Measurements from ENCODE around the gene COQ7. TPM values are rescaled to one million over a fixed set of nuclear protein-coding genes. Genes with fewer than 3 reads are reported as not detected.

Gene COQ7
- total and polyA plus RNA-seq, 8 donors, result 15.1 to 32.0 (median 28.5) TPM

DNA sequence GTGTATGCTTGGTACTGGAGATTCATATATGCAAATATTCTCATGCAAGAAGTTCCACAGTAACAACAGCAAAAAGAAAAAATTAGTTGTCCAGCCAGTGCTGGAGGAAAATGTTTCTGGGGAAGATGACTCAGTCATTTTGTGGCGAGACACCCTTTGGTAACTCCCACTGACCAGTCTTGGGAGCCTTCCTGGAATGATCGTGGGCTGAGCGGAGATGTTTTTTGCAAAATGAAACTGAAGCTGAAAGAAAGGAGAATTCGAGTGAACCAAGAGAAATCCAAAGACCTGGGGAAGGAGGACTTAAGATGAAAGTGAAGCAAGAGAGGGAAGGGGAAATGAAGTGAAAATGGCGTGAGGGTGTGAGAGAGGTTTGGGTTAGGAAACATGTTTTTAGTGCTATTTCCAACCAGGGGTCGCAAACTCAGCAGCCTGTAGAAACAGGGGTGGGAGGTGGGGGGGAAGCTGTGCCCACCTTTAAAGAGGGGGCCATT lies 51.6 kb downstream of the COQ7 start:
- peaks cover 0 to 30% of the 10 kb centered on the region in 2 donors for H3K36me3 ChIP-seq
- no peaks in the 10 kb centered on the region for H3K9me3 ChIP-seq
- H3K27ac ChIP-seq, result peak overlapping the region; percentile 91
- ATAC-seq (peak; percentile 48), DNase-seq (peak in 1 of 4 donors; percentile 73)
- H3K4me1 ChIP-seq, result peaks cover 50 to 74% of the 10 kb centered on the region in 2 donors
- peaks cover 0 to 8% of the 10 kb centered on the region in 2 donors for H3K27me3 ChIP-seq
- intact Hi-C loops (cut with DNase I), result no loop called here
- TF ChIP-seq, protein P1, sequence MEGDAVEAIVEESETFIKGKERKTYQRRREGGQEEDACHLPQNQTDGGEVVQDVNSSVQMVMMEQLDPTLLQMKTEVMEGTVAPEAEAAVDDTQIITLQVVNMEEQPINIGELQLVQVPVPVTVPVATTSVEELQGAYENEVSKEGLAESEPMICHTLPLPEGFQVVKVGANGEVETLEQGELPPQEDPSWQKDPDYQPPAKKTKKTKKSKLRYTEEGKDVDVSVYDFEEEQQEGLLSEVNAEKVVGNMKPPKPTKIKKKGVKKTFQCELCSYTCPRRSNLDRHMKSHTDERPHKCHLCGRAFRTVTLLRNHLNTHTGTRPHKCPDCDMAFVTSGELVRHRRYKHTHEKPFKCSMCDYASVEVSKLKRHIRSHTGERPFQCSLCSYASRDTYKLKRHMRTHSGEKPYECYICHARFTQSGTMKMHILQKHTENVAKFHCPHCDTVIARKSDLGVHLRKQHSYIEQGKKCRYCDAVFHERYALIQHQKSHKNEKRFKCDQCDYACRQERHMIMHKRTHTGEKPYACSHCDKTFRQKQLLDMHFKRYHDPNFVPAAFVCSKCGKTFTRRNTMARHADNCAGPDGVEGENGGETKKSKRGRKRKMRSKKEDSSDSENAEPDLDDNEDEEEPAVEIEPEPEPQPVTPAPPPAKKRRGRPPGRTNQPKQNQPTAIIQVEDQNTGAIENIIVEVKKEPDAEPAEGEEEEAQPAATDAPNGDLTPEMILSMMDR (IDR thresholded peaks at IDR 0.05), result no peak
- H3K4me3 ChIP-seq, result peak overlapping the region; percentile 18 to 24

DNA sequence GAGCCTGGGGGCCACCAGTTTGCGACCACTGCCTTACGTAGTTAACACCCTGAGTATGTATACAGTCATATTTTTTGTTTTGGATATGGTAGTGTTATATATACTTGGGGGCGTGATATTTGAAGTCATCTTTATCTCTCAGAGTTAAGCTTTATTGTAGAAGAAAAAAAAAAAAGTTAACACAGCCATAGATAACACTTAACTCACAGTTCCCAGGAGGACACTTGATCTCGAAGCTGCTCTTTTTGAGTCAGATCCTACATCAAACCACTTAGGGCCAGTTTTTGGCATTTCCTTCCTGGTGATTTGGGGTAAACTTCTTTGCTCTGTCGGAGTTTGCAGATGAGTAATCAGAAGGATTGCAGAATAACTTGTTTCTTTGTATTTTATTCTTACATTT lies 52.1 kb downstream of the COQ7 start:
- peaks cover 50 to 74% of the 10 kb centered on the region in 2 donors for H3K4me1 ChIP-seq
- H3K36me3 ChIP-seq, result peaks cover 0 to 30% of the 10 kb centered on the region in 2 donors
- no peaks in the 10 kb centered on the region for H3K9me3 ChIP-seq
- H3K27ac ChIP-seq, result peak overlapping the region; percentile 91
- peak overlapping the region in 1 of 2 donors; percentile 24 for H3K4me3 ChIP-seq
- DNase-seq (no peak), ATAC-seq (no peak)
- peaks cover 0 to 3% of the 10 kb centered on the region in 2 donors for H3K27me3 ChIP-seq
- TF ChIP-seq, protein P1 (IDR thresholded peaks at IDR 0.05), result no peak
- intact Hi-C loops (cut with DNase I), result no loop called here

DNA sequence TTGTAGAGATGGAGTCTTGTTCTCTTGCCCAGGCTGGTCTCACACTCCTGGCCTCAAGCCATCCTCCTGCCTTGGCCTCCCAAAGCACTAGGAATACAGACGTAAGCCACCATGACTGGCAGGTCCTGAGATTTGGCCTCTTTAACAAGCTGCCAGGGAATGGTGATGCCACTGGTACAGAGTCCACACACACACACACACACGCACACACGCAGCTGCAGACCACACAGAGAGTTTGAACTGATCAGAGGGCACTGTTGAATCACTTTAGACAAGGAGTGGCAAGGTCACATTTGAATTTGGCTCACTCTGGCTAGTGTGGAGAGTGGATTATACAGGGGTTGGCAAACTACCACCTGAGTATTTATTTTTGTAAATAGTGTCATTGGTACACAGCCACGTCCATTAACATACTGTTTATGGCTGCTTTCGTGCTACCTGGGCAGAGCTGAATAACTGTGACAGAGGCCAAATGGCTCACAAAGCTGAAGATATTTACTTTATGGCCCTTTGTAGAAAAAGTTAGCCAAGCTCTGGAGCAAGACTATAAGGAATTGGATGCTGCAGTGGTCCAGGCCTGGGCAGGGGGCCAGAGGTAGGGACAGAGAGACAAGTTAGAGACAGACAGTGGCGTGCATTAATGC lies 56.2 kb downstream of the COQ7 start:
- TF ChIP-seq, protein P1 (IDR thresholded peaks at IDR 0.05), result no peak
- intact Hi-C loops (cut with DNase I), result no loop called here

DNA sequence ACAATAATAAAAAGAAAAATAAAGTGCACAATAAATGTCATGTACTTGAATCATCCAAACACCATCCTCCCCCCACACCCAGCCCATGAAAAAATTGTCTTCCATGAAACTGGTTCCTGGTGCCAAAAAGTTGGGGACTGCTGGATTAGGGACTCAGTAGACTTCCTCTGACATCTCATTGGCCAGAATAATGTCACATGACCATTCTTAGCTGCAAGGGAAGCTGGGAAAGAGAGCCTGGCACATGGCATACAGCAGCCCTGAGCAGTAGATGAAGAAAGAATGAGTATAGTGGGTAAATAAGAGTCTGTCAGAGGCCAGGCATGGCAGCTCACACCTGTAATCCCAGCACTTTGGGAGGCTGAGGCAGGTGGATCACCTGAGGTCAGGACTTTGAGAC lies 58.9 kb downstream of the COQ7 start:
- TF ChIP-seq, protein P1 (IDR thresholded peaks at IDR 0.05), result no peak
- peaks cover 7 to 51% of the 10 kb centered on the region in 2 donors for H3K4me1 ChIP-seq

More for the DNA sequence above, 56.2 kb downstream of the COQ7 start:
- Histone ChIP-seq H3K4me3 (no peak overlapping the region), H3K27ac (no peak overlapping the region), H3K36me3 (peaks cover 0 to 10% of the 10 kb centered on the region in 2 donors), H3K4me1 (peaks cover 13 to 50% of the 10 kb centered on the region in 2 donors), H3K9me3 (no peaks in the 10 kb centered on the region), H3K27me3 (no peaks in the 10 kb centered on the region)
- no peak for ATAC-seq
- no peak for DNase-seq

DNA sequence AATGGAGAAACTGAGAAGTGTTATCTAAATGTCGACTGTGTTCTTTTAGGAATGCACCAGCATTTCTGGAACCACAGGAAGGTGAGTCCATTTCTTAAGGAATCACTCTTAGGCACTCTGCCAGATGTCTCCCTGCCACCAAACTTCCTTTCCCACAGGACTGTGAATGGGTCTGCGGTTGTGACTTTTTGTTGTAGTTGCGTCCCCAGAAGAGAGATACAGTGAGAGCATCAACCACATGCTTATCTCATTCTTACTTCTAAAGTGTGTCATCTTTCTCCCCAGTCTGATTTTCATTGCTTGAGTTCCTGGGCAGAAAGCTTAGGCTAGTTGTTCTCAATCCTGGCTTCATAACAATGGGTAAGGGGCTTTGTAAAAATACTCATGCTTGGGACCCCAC lies 59.8 kb downstream of the COQ7 start:
- Histone ChIP-seq H3K27ac (peak overlapping the region in 1 of 2 donors; percentile 18), H3K36me3 (no peaks in the 10 kb centered on the region), H3K4me3 (no peak overlapping the region), H3K9me3 (no peaks in the 10 kb centered on the region), H3K27me3 (no peaks in the 10 kb centered on the region), H3K4me1 (peaks cover 14 to 52% of the 10 kb centered on the region in 2 donors)
- DNase-seq (no peak), ATAC-seq (no peak)
- TF ChIP-seq, protein P1 (IDR thresholded peaks at IDR 0.05), result no peak
- intact Hi-C loops (cut with DNase I), result no loop called here

More for the DNA sequence above, 58.9 kb downstream of the COQ7 start:
- intact Hi-C loops (cut with DNase I), result no loop called here
- DNase-seq, result no peak
- Histone ChIP-seq H3K9me3 (no peaks in the 10 kb centered on the region), H3K4me3 (no peak overlapping the region), H3K36me3 (no peaks in the 10 kb centered on the region), H3K27me3 (no peaks in the 10 kb centered on the region), H3K27ac (no peak overlapping the region)
- ATAC-seq, result no peak
